HuH-7 (cell line): ENCODE data around the gene SPATA2.

Source experiments
- DNase-seq: peaks from one replicate; pipeline ENCODE4 v3.0.0; 2011; ENCODE audit warnings: low spot score

Gene SPATA2

GRCh38 chr20:49935746-49936152 lies 20.4 kb upstream of the SPATA2 start:
- no peak for DNase-seq

- no peak for DNase-seq
Observed at GRCh38 chr20:49929142-49929494, 13.8 kb upstream of the SPATA2 start.

GRCh38 chr20:49928411-49929141 lies 13.2 kb upstream of the SPATA2 start:
- DNase-seq, result peak; percentile 91

DNA sequence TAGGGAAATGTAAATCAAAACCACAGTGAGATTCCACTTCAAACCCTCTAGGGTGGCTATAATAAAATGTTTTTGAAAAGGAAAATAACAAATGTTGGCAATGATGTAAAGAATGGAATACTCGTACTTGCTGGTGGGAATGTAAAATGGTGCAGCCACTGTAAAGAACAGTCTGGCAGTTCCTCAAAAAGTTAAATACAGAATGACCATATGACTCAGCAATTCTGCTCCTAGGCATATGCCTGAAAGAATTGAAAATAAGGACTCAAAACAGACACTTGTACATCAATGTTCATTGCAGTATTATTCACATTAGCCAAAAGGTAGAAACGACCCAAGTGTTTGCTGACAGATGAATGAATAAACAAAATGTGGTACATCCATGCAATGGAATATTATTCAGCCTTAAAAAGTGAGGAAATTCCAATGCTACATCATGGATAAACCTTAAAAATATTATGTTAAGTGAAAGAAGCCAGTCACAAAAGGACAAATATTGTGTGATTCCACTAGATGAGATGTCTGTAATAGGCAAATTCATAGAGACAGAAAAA lies 10.6 kb upstream of the SPATA2 start:
- no peak for DNase-seq

- DNase-seq, result no peak
Observed at GRCh38 chr20:49924247-49924646, 8.9 kb upstream of the SPATA2 start.

DNA sequence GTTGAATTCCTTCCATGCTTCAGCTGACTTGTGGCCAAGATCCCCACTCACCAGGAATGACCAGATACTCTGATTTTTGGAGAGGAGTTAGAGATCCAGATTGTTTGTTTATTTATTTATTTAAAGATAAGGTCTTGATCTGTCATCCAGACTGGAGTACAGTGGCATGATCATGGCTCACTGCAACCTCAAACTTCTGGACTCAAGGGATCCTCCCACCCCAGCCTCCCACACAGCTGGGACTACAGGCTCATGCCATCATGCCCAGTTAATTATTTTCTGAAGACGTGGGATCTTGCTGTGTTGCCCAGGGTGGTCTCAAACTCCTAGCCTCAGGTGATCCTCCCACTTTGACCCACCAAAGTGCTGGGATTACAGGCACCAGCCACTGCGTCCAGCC lies 4.1 kb upstream of the SPATA2 start:
- no peak for DNase-seq

GRCh38 chr20:49919009-49919408 lies 3.7 kb upstream of the SPATA2 start:
- DNase-seq, result no peak

- no peak for DNase-seq
Observed at GRCh38 chr20:49918446-49918845, 3.1 kb upstream of the SPATA2 start.

GRCh38 chr20:49916146-49917002 lies 1.0 kb upstream of the SPATA2 start:
- peak; percentile 97 for DNase-seq

DNA sequence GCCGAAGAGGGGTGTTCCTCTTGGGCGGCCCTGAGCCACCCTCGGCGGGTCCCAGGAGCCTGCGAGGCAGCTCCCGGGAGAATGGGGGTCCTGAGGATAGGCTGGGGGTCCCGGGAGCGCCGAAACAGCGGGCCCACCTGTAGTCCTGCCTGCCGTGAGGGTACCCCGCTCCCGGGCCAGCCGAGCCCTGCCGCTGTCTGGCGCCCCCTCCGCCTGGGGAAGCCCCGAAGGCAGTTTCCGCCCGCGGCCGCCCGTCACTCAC lies 280 bp downstream of the SPATA2 start:
- no peak for DNase-seq

- no peak for DNase-seq
Observed at GRCh38 chr20:49914310-49915117, 815 bp downstream of the SPATA2 start.

DNA sequence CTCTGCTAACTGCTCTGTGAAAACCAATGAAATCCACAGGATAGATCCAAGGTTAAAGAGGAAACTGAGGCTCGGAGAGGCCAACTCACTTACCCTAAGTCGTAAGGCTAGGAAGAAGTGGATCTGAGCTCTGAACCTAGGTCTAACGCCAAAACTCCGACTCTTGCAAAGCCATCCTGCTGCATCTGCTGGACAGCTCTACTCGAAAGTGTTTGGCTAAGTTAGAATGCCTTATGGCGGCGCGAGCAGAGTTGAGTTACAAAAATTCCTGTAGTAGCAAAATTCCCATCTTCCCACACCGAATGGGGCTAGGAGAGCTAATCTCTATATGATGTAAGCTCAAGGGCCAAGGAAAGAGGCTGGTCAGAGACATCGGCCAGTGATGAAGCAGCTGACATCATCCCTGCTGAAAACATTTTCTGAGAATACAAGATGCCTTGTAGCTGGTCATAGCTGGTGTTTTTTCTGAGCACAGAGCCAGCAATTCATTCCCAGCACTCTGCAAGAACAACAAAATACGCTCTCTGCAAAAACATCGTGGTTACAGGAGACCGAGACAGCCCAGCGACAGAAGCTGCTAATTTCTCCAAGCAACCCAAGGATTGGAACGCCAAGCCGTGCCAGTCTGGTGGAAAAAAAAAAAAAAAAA lies 1.8 kb downstream of the SPATA2 start:
- no peak for DNase-seq

- DNase-seq, result no peak
Observed at GRCh38 chr20:49910340-49910706, 5.0 kb downstream of the SPATA2 start.

DNA sequence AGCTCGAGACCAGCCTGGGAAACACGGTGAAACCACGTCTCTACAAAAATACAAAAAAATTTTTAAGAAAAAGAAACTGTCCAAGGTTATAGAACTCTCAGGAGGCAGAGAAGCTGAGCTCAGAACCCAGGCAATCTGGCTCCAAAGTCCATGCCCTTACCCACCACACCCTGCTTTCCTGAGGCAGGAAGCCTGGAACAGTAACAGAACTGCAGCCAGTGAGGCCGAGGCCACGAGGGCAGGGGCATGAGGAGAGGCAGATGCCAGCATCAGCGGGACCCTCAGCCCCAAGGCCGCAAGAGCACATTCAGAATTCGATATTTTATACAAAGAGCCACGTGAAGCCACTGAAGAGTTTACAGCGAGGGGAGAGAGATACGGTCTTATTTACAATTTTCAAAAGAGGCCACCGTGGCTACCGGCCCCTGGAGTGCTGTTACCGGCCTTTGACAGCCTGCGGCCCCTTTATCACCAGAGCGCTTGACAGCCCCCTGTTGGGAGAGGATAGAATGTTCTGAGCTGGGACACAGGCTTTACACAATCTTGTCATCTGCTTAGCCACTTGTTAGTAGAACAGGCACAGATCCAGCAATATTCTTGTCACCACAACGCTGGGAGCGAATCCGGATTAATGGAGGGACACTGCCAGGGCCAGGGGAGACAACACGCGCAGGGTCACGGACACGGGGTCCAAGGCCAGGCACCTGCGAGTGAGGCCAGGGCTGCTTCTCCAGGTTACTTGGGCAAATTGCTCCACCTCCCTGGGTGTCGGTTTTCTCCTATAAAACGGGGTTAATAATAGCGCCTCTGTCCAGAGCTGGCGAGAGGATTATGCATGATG lies 5.6 kb downstream of the SPATA2 start:
- DNase-seq, result peak; percentile 96

GRCh38 chr20:49908258-49908565 lies 7.1 kb downstream of the SPATA2 start:
- DNase-seq, result no peak

- no peak for DNase-seq
Observed at GRCh38 chr20:49907405-49908257, 7.7 kb downstream of the SPATA2 start.

DNA sequence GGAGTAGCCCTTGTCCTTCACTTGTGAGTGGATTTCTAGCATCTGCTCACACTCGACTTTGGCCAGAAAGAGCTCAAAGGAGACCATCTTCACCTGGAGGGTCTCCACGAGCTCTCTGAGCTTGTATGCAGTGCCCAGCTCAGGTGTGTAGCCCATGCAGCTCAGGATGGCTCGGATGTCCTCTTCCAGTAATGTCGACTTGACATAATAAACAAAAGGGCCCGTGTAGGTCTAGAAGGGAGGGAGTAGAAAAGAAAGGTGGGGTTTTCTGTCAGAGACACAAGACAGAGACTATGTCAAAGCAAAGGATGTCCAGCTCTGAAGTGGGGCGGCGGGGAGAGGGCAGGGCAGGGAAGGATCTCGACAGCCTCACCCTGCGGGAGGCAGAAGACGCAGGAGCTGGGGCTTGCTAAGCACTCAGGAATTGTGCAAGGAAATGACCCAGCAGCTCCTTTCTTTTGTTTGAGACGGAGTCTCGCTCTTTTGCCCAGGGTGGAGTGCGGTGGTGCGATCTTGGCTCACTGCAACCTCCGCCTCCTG lies 8.6 kb downstream of the SPATA2 start:
- no peak for DNase-seq

- DNase-seq, result no peak
Observed at GRCh38 chr20:49906101-49906604, 9.2 kb downstream of the SPATA2 start.

- DNase-seq, result no peak
Observed at GRCh38 chr20:49905415-49906091, 9.8 kb downstream of the SPATA2 start.
